ENCODE data around the gene SLC38A3.

- no peak for TF ChIP-seq CTCF (IDR thresholded peaks at IDR 0.05)
- no peak for TF ChIP-seq POLR2A (IDR thresholded peaks at IDR 0.05)
Measured at GRCh38 chr3:50158530-50159146, 46.4 kb upstream of the SLC38A3 start.

Data from uterus (tissue), 2 donors.